Right lobe of liver (tissue), 6 donors: ENCODE results near the gene KCNJ6. TPM values are rescaled to one million over a fixed set of nuclear protein-coding genes. Genes with fewer than 3 reads are reported as not detected.

Source experiments
- ATAC-seq, 4 donors: fragments of 200-7000 bp; cut with Tn5 transposase; one replicate each; pipeline ENCODE4 v1.9.1; 2020; ENCODE audit warnings: mild to moderate bottlenecking in 4 of 4, moderate library complexity in 4 of 4
- DNase-seq, 3 donors: peaks; one replicate each; pipeline ENCODE4 v3.0.0-alpha.2; 2020
- H3K27ac ChIP-seq, 3 donors: fragments of 200-600 bp; one replicate each; pipeline ENCODE4 v1.8.0; 2022
- H3K27me3 ChIP-seq, 2 donors: fragments of 200-600 bp; one replicate each; pipeline ENCODE4 v1.8.0; 2022
- H3K36me3 ChIP-seq, 4 donors: fragments of 200-600 bp; sonication (generic) in 1 of 4; one replicate each; pipeline versions ENCODE4 v1.5.1 to v1.8.0; 2017 to 2022; ENCODE audit warnings: control low read depth in 1 of 4
- H3K4me1 ChIP-seq, 4 donors: fragments of 200-600 bp; sonication (generic) in 1 of 4; one replicate each; pipeline versions ENCODE4 v1.5.1 to v1.8.0; 2017 to 2022; ENCODE audit warnings: control low read depth in 1 of 4
- H3K4me3 ChIP-seq, 3 donors: fragments of 200-600 bp; one replicate each; pipeline ENCODE4 v1.8.0; 2022
- H3K9me3 ChIP-seq, 4 donors: fragments of 200-600 bp; sonication (generic) in 1 of 4; one replicate each; pipeline versions ENCODE4 v1.5.1 to v1.8.0; 2017 to 2022; ENCODE audit warnings: control low read depth in 1 of 4
- CTCF ChIP-seq, 4 donors: fragments of 200-600 bp in 3 of 4; fragments of 450-650 bp in 1 of 4; IDR thresholded peaks; one replicate each; pipeline versions ENCODE4 v1.5.1 to v1.8.0; 2016 to 2022; ENCODE audit warnings: antibody characterized with exemption in 4 of 4, mild to moderate bottlenecking in 2 of 4
- POLR2A ChIP-seq: fragments of 450-650 bp; IDR thresholded peaks from one replicate; pipeline ENCODE4 v1.6.1; 2017; ENCODE audit warnings: antibody characterized with exemption, mild to moderate bottlenecking
- WGBS: methylation state at CpG from one replicate; pipeline ENCODE4 v1.1.6; 2018; ENCODE audit warnings: low coverage, low lambda C conversion rate; ENCODE audit not compliant: insufficient coverage; ENCODE audit errors: missing lambda C conversion rate; 5-methylcytosine and 5-hydroxymethylcytosine counted together
- intact Hi-C, 2 donors: fragments of 100-400 bp; cut with DNase I; formaldehyde crosslinking; loops; one replicate each; pipeline versions ENCODE4 v1.11.2 to v1.14.1; 2022
- total RNA-seq, 6 experiments: library from RNA; depleted of rRNA in 2 of 6; stranded (reverse); fragments of >200 nt in 2 of 6; fragmentation: NEBNext Ultra II Directional in 3 of 6; extraction: Animal tissue kit (Norgen Biotek cat#: 25700) in 3 of 6; gene quantifications; one replicate each; pipeline versions ENCODE4 v1.1.0 to v1.2.4, GENCODE V29; 2016 to 2023
- donor health status: DM: no; HTN: yes; CAD: no.
- donor health status: DM: no; HTN: no; CAD: no.
- donor health status: DM: no; HTN: no; CAD: no.
- donor health status: DM: no; HTN: yes; CAD: no.
- donor health status: DM: no; HTN: yes; CAD: no.

KCNJ6 gene
- total RNA-seq, 6 experiments from 2014 or later: under 0.01 to 0.12 TPM; not detected in 4

GRCh38 chr21:37865156-37865555 lies 51.1 kb downstream of the KCNJ6 start:
- 60% methylated on average over 5 of the region's 5 CpGs for whole genome bisulfite sequencing
- DNase-seq (no peak), ATAC-seq (no peak)
- no peaks in the 10 kb centered on the region for H3K27me3 ChIP-seq
- TF ChIP-seq CTCF (IDR thresholded peaks at IDR 0.05) (no peak), POLR2A (no peak)
- peaks cover 0 to 9% (median 0%) of the 10 kb centered on the region in 4 donors for H3K4me1 ChIP-seq
- intact Hi-C loops: no loop called here
- no peaks in the 10 kb centered on the region for H3K9me3 ChIP-seq
- no peak overlapping the region for H3K4me3 ChIP-seq
- H3K27ac ChIP-seq: no peak overlapping the region
- no peaks in the 10 kb centered on the region for H3K36me3 ChIP-seq

DNA sequence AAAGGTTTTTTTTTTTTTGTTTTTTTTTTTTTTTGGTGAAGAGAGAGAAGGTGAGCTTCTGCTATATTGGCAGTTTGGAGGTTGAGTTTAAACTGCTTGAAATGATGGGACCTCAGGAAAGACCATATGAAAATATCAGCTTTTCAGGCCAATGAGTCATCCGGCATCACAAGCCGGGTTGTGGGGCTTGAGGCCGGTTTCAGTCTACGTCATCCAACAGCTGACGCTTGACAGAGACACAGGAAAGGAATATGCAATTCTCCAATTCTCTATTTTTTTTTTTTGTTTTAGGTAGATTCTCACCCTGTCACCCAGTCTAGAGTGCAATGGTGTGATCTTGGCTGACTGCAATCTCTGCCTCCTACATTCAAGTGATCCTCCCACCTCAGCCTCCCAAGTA lies 52.4 kb downstream of the KCNJ6 start:
- TF ChIP-seq POLR2A: no peak
- TF ChIP-seq CTCF (IDR thresholded peaks at IDR 0.05): no peak
- intact Hi-C loops: no loop called here
- no peaks in the 10 kb centered on the region for H3K36me3 ChIP-seq
- no peaks in the 10 kb centered on the region for H3K9me3 ChIP-seq
- H3K4me3 ChIP-seq: no peak overlapping the region
- ATAC-seq: no peak
- WGBS: 90% methylated on average over 2 of the region's 5 CpGs
- no peaks in the 10 kb centered on the region for H3K27me3 ChIP-seq
- H3K4me1 ChIP-seq: peaks cover 0 to 9% (median 0%) of the 10 kb centered on the region in 4 donors
- H3K27ac ChIP-seq: no peak overlapping the region
- DNase-seq: no peak

DNA sequence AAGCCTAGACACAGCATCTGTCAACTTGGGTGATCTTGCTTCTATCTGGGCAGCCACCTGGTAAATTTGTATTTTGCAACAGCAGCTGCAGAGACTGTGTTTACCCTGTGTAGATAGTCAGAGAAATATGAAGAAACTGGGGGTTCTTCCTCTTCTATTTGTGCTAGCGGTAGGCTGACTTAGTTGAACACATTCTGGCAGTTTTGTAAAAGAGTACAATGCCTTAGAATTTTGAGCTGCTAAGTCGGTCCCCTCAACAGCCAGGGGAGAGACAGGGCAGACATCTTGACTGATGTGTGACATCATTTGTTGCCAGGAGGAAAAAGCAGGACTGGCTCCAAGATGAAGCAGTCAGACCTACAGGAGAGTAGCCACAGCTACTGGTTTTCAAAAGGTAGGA lies 53.7 kb downstream of the KCNJ6 start:
- Histone ChIP-seq H3K9me3 (no peaks in the 10 kb centered on the region), H3K27ac (no peak overlapping the region), H3K4me3 (no peak overlapping the region), H3K36me3 (no peaks in the 10 kb centered on the region), H3K27me3 (no peaks in the 10 kb centered on the region), H3K4me1 (peaks cover 0 to 9% (median 0%) of the 10 kb centered on the region in 4 donors)
- DNase-seq (no peak), ATAC-seq (peak; percentile 52 to 81 (median 78))
- intact Hi-C loops: no loop called here
- 10% methylated on average over 2 of the region's 2 CpGs for WGBS
- no peak for TF ChIP-seq CTCF (IDR thresholded peaks at IDR 0.05)
- no peak for TF ChIP-seq POLR2A

GRCh38 chr21:37861561-37861960 lies 54.7 kb downstream of the KCNJ6 start:
- ATAC-seq (no peak), DNase-seq (no peak)
- 75% methylated on average over 2 of the region's 2 CpGs for WGBS
- peaks cover 0 to 9% (median 0%) of the 10 kb centered on the region in 4 donors for H3K4me1 ChIP-seq
- no peak overlapping the region for H3K4me3 ChIP-seq
- H3K9me3 ChIP-seq: no peaks in the 10 kb centered on the region
- no peaks in the 10 kb centered on the region for H3K36me3 ChIP-seq
- intact Hi-C loops: no loop called here
- no peaks in the 10 kb centered on the region for H3K27me3 ChIP-seq
- H3K27ac ChIP-seq: no peak overlapping the region
- no peak for TF ChIP-seq CTCF (IDR thresholded peaks at IDR 0.05)
- no peak for TF ChIP-seq POLR2A

- no peaks in the 10 kb centered on the region for H3K36me3 ChIP-seq
- H3K4me1 ChIP-seq: peaks cover 0 to 9% (median 0%) of the 10 kb centered on the region in 4 donors
- ATAC-seq (no peak), DNase-seq (no peak)
- TF ChIP-seq CTCF (IDR thresholded peaks at IDR 0.05) (no peak), POLR2A (no peak)
- no peak overlapping the region for H3K27ac ChIP-seq
- intact Hi-C loops: no loop called here
- 47% methylated on average over 2 of the region's 2 CpGs for WGBS
- H3K27me3 ChIP-seq: no peaks in the 10 kb centered on the region
- H3K9me3 ChIP-seq: no peaks in the 10 kb centered on the region
- no peak overlapping the region for H3K4me3 ChIP-seq
These were observed 55.8 kb downstream of the KCNJ6 start for GRCh38 chr21:37860416-37860815.
